Liver (tissue), 3 donors: ENCODE data around the gene ZBTB4.
"Not testable (repeated sequence)": the region's sequence is repeated elsewhere in the genome, so short reads cannot be mapped to it uniquely, and the experiment has no call there.

Experiments used
- FOXA1 ChIP-seq: IDR thresholded peaks from 2 replicates; pipeline ENCODE4 v1.6.1; 2016; ENCODE audit warnings: antibody characterized with exemption
- HNF4G ChIP-seq: IDR thresholded peaks from 2 replicates; pipeline ENCODE4 v1.6.1; 2016; ENCODE audit warnings: antibody characterized with exemption
- JUND ChIP-seq, 2 donors: IDR thresholded peaks; 2 replicates each; pipeline ENCODE4 v1.6.1; 2016; ENCODE audit warnings: antibody characterized with exemption in 2 of 2
- MAX ChIP-seq: IDR thresholded peaks from 2 replicates; pipeline ENCODE4 v1.6.1; 2016; ENCODE audit warnings: antibody characterized with exemption
- RAD21 ChIP-seq, 2 donors: IDR thresholded peaks; 2 replicates each; pipeline ENCODE4 v1.6.1; 2016; ENCODE audit warnings: antibody characterized with exemption in 2 of 2, mild to moderate bottlenecking in 2 of 2
- REST ChIP-seq: IDR thresholded peaks from 2 replicates; pipeline ENCODE4 v1.6.1; 2016; ENCODE audit warnings: antibody characterized with exemption, mild to moderate bottlenecking
- SP1 ChIP-seq: IDR thresholded peaks from 2 replicates; pipeline ENCODE4 v1.6.1; 2018; ENCODE audit warnings: antibody characterized with exemption, mild to moderate bottlenecking
- TAF1 ChIP-seq: conservative IDR thresholded peaks from 2 replicates; pipeline ENCODE4 v1.6.1; 2016; ENCODE audit warnings: antibody characterized with exemption, mild to moderate bottlenecking
- YY1 ChIP-seq: IDR thresholded peaks from 2 replicates; pipeline ENCODE4 v1.6.1; 2016; ENCODE audit warnings: antibody characterized with exemption, mild to moderate bottlenecking
- ZBTB33 ChIP-seq: IDR thresholded peaks from 2 replicates; pipeline ENCODE4 v1.6.1; 2016; ENCODE audit warnings: antibody characterized with exemption
- TF ChIP-seq, protein P1 (sequence below): fragments of 150-350 bp; IDR thresholded peaks from 2 replicates; pipeline ENCODE4 v1.5.1; 2017; ENCODE audit warnings: improper control_type of control experiment, low read depth, low read length; ENCODE audit not compliant: missing input control
- donor health status: healthy.
- donor health status: healthy.

DNA sequence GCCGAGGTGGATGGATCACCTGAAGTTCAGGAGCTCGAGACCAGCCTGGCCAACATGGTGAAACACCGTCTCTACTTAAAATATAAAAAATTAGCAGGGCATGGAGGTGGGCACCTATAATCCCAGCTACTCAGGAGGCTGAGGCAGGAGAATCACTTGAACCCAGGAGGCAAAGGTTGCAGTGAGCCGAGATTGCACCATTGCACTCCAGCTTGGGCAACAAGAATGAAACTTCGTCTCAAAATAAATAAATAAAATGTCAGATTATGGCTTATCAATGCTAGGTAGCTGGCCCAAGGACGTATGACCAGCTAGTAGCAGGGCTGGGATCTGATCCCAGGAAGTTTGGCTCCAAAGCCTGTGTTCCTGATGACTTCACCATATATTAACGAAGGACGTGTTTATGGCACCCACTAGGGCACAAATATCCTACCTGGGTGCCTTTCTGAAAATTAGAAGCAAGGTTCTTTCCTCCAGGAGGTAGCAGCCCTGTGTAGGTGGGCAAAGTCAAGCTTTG lies 8.9 kb downstream of the ZBTB4 start:
- TF ChIP-seq YY1; FOXA1; TAF1; REST; HNF4G; ZBTB33; SP1; MAX; RAD21 (IDR thresholded peaks at IDR 0.05): not testable (repeated sequence)
- TF ChIP-seq, protein P1, sequence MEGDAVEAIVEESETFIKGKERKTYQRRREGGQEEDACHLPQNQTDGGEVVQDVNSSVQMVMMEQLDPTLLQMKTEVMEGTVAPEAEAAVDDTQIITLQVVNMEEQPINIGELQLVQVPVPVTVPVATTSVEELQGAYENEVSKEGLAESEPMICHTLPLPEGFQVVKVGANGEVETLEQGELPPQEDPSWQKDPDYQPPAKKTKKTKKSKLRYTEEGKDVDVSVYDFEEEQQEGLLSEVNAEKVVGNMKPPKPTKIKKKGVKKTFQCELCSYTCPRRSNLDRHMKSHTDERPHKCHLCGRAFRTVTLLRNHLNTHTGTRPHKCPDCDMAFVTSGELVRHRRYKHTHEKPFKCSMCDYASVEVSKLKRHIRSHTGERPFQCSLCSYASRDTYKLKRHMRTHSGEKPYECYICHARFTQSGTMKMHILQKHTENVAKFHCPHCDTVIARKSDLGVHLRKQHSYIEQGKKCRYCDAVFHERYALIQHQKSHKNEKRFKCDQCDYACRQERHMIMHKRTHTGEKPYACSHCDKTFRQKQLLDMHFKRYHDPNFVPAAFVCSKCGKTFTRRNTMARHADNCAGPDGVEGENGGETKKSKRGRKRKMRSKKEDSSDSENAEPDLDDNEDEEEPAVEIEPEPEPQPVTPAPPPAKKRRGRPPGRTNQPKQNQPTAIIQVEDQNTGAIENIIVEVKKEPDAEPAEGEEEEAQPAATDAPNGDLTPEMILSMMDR: not testable (repeated sequence)
- peak in 1 of 2 donors; percentile 27 for TF ChIP-seq JUND (IDR thresholded peaks at IDR 0.05)
